RWPE2 (cell line): ENCODE measurements around the gene KCNA10.

ENCODE experiments used
- ATAC-seq: fragments of 200-7000 bp; cut with Tn5 transposase; 3 replicates; pipeline ENCODE4 v1.9.1; 2021; ENCODE audit warnings: low read depth
- DNase-seq: peaks from one replicate; pipeline ENCODE4 v3.0.0-alpha.2; 2020; ENCODE audit warnings: low spot score
- H3K27ac ChIP-seq: fragments of 450-650 bp; 2 replicates; pipeline ENCODE4 v1.5.1; 2017; ENCODE audit warnings: mild to moderate bottlenecking; ENCODE audit not compliant: poor library complexity, severe bottlenecking
- H3K27me3 ChIP-seq: fragments of 250-450 bp; sonication (Bioruptor Pico); 2 replicates; pipeline ENCODE4 v1.5.1; 2021; ENCODE audit warnings: mild to moderate bottlenecking, moderate library complexity; ENCODE audit not compliant: insufficient read depth, poor library complexity, severe bottlenecking
- H3K36me3 ChIP-seq: fragments of 250-450 bp; sonication (Bioruptor Pico); 2 replicates; pipeline ENCODE4 v1.5.1; 2020; ENCODE audit warnings: low read depth, mild to moderate bottlenecking, moderate library complexity
- H3K4me1 ChIP-seq: fragments of 250-450 bp; sonication (Bioruptor Pico); 2 replicates; pipeline ENCODE4 v1.5.1; 2021; ENCODE audit warnings: mild to moderate bottlenecking, moderate library complexity; ENCODE audit not compliant: insufficient read depth, poor library complexity, severe bottlenecking
- H3K4me3 ChIP-seq: fragments of 250-450 bp; sonication (Bioruptor Pico); 2 replicates; pipeline ENCODE4 v1.5.1; 2021; ENCODE audit warnings: mild to moderate bottlenecking, moderate library complexity; ENCODE audit not compliant: severe bottlenecking
- H3K9me3 ChIP-seq: fragments of 250-450 bp; sonication (Bioruptor Pico); 2 replicates; pipeline ENCODE4 v1.5.1; 2021; ENCODE audit warnings: mild to moderate bottlenecking, moderate library complexity; ENCODE audit not compliant: severe bottlenecking
- TF ChIP-seq, protein P1 (sequence below): fragments of 450-650 bp; IDR thresholded peaks from one replicate; pipeline ENCODE4 v1.5.1; 2017; ENCODE audit warnings: mild to moderate bottlenecking, moderate library complexity; ENCODE audit not compliant: poor library complexity, severe bottlenecking

KCNA10 gene

DNA sequence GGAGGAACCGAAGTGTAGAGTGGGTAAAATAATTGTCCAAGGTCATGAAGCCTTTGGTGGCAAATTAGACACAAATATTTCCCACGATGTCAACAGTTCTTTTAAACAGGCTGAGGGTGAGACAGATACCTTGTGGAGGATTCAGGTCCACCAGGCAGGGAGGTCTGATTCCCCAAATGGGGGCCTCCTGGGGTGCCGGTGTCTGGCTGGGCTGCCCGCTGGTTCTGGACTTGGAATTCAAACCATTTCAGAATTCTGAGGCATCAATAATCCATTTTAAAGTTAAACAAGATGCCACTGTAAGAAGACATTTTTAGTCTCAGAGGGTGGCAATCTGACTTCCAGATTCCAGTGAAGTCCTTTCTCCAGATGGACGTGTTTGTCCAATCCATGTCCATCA is 15.5 kb downstream of the KCNA10 start:
- H3K4me1 ChIP-seq, result no peaks in the 10 kb centered on the region
- no peak overlapping the region for H3K27ac ChIP-seq
- H3K4me3 ChIP-seq, result no peak overlapping the region
- DNase-seq, result no peak
- ATAC-seq, result no peak
- TF ChIP-seq, protein P1, sequence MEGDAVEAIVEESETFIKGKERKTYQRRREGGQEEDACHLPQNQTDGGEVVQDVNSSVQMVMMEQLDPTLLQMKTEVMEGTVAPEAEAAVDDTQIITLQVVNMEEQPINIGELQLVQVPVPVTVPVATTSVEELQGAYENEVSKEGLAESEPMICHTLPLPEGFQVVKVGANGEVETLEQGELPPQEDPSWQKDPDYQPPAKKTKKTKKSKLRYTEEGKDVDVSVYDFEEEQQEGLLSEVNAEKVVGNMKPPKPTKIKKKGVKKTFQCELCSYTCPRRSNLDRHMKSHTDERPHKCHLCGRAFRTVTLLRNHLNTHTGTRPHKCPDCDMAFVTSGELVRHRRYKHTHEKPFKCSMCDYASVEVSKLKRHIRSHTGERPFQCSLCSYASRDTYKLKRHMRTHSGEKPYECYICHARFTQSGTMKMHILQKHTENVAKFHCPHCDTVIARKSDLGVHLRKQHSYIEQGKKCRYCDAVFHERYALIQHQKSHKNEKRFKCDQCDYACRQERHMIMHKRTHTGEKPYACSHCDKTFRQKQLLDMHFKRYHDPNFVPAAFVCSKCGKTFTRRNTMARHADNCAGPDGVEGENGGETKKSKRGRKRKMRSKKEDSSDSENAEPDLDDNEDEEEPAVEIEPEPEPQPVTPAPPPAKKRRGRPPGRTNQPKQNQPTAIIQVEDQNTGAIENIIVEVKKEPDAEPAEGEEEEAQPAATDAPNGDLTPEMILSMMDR, result no peak
- no peaks in the 10 kb centered on the region for H3K27me3 ChIP-seq
- H3K36me3 ChIP-seq, result no peaks in the 10 kb centered on the region
- no peaks in the 10 kb centered on the region for H3K9me3 ChIP-seq

DNA sequence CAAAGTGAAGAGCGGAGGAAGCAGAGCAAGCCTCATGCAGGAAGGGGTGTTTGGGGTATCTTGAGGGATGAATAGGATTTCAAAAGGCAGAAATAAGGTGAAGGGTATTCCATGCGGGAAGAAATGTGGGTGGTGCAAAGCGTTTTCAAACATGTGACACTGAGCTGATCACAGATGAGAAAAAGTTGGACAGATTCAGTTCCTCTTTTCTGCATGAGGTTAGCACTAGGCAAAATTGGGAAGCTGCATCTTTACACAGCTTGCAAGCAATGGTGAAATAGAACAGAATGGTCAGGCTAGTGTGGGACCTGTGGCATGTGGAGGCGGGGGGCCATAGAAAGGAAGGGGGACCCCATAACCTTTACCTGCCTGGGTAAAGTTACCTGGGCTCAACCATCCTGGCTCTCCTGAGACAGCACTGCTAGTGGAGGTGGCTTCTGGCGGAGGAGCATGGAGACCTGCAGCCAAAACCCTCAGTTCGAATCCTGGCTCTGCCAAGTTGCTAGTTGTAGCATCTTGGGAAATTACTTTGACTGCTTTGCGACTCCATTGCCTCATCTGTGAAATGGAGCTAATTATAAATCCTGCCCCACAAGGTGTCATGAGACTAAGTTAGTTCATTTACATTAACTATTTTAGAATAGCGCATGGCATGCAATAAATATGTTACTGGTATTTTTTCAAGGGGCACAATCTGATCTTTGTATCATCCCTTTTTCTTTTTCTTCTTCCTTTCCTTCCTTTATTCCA is 16.4 kb downstream of the KCNA10 start:
- no peaks in the 10 kb centered on the region for H3K9me3 ChIP-seq
- H3K27ac ChIP-seq, result no peak overlapping the region
- H3K4me1 ChIP-seq, result no peaks in the 10 kb centered on the region
- TF ChIP-seq, protein P1, result no peak
- H3K27me3 ChIP-seq, result no peaks in the 10 kb centered on the region
- no peaks in the 10 kb centered on the region for H3K36me3 ChIP-seq
- H3K4me3 ChIP-seq, result no peak overlapping the region
- ATAC-seq, result no peak
- DNase-seq, result no peak

DNA sequence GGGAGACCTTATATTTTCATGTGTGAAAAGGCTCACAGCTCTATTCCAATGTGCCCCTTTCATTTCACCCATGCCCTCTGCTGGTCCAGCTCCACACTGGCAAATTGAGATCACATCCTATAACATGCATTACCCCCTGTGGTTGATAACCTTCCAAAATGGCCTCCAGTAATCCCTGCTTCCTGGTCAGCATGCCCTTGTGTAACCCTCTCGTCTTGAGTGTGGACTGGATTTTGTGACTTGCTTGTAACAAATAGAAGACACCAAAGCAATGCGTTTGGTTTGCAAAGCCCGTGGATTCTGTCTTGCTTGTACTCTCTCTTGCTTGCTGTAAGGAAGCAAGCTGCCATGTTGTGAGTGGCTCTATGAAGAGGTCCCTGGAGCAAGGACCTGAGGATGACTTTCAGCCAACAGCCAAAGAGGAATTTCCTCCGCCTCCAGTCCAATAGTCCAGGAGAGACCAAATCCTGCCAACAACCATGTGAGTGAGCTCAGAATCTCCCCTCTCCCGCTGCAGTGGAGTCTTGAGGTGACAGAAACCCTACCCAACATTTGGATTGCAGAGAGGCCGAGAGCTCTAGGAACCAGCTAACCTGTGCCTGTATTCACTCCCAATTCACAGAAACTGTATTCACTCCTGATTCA is 17.4 kb downstream of the KCNA10 start:
- Histone ChIP-seq H3K27me3 (no peaks in the 10 kb centered on the region), H3K9me3 (no peaks in the 10 kb centered on the region), H3K4me3 (no peak overlapping the region), H3K27ac (no peak overlapping the region), H3K36me3 (no peaks in the 10 kb centered on the region), H3K4me1 (no peaks in the 10 kb centered on the region)
- ATAC-seq (no peak), DNase-seq (no peak)
- TF ChIP-seq, protein P1, result no peak

DNA sequence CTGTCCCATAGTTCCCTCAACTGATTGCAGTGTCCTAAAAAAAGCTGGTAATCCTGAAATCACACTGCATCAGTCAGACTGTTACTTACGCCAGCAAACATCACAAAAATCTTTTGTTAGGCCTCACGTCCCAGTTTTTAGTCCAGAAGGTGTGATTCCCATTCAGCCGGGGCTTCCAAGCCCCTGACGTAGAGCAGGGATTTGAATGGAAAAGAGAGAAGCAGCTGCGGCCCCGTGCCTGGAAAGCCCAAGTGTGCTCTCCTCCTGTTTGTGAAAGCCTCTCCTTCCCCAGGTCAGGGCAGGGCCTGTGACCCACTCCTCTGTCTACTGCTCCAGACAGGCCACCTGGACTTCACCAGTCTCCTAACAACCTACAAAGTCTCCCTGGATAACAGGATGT is 20.7 kb downstream of the KCNA10 start:
- Histone ChIP-seq H3K27ac (no peak overlapping the region), H3K4me3 (no peak overlapping the region), H3K36me3 (no peaks in the 10 kb centered on the region), H3K27me3 (no peaks in the 10 kb centered on the region), H3K9me3 (no peaks in the 10 kb centered on the region), H3K4me1 (no peaks in the 10 kb centered on the region)
- DNase-seq, result no peak
- TF ChIP-seq, protein P1, result no peak
- ATAC-seq, result no peak
